A673 (cell line): Measurements from ENCODE around the gene DNAH2.

ENCODE experiments used
- CTCF ChIP-seq: fragments of 300-800, 200-600 bp; sonication (generic); conservative IDR thresholded peaks from 2 replicates; pipeline ENCODE4 v1.5.1; 2017; ENCODE audit warnings: low read depth, mild to moderate bottlenecking, antibody characterized with exemption, low read length, moderate library complexity, mixed read lengths
- EZH2 ChIP-seq: fragments of 200-600 bp; sonication (generic); IDR thresholded peaks from 2 replicates; pipeline ENCODE4 v1.6.1; 2017; ENCODE audit warnings: borderline replicate concordance, low read depth, mild to moderate bottlenecking, mixed read lengths, antibody characterized with exemption, low read length; ENCODE audit not compliant: poor library complexity, severe bottlenecking

- TF ChIP-seq EZH2, result no peak
- no peak for TF ChIP-seq CTCF
These were observed 50.0 kb downstream of the DNAH2 start for GRCh38 chr17:7767405-7768021.
